KG1 (cell line): ENCODE results near the gene MED13L.
"Not testable (repeated sequence)": the region's sequence is repeated elsewhere in the genome, so short reads cannot be mapped to it uniquely, and the experiment has no call there.

Experiments used
- DNase-seq: peaks from one replicate; lab custom pipeline; 2025; lab: John Stamatoyannopoulos, UW

Gene MED13L

DNA sequence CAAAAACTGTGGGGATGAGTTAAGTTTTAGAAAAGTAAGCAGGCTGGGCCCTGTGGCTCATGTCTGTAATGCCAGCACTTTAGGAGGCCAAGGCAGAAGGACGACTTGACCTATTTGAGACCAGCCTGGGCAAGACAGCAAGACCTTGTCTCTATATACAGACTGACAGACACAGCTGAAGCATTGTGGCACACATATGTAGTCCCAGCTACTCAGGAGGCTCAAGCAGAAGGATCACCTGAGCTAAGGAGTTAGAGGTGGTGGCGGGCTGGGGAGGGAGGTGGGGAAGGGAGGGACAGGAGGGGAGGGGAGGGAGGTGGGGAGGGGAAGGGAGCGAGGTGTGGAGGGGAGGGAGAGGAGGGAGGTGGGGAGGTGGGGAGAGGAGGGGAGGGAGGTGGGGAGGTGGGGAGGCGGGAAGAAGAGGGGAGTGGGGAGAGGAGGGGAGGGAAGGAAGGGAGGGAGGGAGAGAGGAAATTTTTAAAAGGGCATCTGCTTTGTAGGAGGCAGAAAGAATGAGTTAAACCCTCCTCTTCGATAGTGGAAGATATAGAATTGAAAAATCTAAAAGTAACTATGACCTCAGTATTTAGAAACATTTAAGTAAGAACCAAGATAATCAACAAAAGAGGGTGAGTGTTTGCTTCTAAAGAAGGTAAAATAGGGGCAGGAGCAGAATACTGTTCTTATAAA is 30.9 kb downstream of the MED13L start:
- no peak for DNase-seq

GRCh38 chr12:116245189-116245588 is 32.3 kb downstream of the MED13L start:
- DNase-seq: no peak

- DNase-seq: no peak
Observed at GRCh38 chr12:116244474-116245090, 32.9 kb downstream of the MED13L start.

GRCh38 chr12:116244001-116244400 is 33.5 kb downstream of the MED13L start:
- no peak for DNase-seq

DNA sequence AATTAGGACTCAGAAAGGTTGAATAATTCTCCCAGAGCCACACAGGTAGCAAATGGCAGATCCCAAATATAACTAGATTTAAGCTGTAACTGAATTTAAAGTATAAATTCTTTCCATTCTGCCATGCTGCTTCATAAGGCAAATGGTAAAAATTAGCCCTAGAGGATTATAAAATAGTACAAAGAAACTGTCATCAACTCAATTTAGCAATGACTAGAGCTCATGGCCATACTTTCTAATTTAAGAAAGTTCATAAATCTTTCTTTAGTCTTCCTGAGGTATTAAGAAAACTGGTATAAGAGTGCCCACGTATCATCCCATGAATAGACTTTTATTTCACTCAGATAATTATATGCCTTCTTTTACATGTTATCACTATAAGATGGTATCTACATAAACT is 34.8 kb downstream of the MED13L start:
- DNase-seq: no peak

DNA sequence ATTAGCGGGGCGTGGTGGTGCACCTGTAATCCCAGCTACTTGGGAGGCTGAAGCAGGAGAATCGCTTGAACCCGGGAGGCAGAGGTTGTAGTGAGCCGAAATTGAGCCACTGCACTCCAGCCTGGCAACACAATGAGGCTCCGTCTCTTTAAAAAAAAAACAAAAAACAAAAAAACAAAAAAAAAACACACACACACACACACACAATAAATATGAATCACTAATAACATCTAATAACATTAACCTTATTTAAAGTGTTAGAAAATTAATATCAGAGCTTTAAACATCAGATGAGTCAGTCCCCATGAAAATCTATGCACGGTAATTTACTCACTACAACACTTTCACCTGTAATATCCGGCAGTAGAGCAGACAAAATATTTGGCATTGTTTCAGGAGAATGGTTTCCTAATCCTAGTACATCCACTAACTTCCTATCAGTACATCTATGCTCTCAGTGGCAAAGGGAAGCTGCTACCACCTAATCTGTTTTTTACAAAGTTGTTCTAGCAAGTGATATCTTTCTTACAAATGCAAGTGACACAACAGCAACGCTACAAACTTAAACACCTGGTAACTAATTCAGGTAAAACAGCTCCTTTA is 36.2 kb downstream of the MED13L start:
- DNase-seq: no peak

GRCh38 chr12:116238570-116239119 is 38.8 kb downstream of the MED13L start:
- not testable (repeated sequence) for DNase-seq

DNA sequence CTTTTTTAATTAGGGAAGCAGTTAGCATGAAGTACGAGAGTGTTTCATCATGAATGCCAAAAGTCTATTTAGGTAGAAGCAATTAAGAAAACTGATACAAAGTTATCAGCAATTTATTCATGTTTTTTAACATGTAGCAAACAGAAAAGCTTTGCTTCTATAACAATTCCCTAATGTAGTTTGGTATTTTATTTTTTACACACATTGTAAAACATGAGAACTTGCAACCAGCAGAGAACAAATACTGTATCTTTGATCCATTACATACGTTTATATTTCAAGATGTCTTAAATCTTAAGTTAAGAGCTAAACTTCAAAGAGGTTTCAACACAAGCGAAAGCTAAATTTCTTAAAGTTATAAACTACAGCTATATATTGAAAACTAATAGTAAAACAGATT is 39.3 kb downstream of the MED13L start:
- DNase-seq: no peak

DNA sequence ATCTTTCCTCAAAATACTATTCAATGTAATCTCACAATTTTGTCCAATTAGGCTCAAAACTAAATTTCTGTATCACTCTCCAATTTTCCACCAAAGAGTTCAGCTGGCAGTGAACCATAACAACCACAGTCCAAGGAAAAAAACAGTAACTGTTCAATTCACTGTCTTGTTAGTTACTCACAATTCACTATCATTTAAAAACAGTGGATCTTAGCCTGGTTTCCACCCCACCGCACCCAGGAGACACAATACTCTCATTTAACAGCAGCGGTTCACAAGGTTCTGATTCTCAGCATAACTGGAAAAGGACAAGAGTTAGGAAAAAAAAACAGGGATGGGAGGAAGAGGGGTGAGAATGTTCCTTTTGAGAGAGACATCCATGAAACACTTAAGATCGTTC is 40.5 kb downstream of the MED13L start:
- DNase-seq: no peak

GRCh38 chr12:116236148-116236731 is 41.3 kb downstream of the MED13L start:
- no peak for DNase-seq

DNA sequence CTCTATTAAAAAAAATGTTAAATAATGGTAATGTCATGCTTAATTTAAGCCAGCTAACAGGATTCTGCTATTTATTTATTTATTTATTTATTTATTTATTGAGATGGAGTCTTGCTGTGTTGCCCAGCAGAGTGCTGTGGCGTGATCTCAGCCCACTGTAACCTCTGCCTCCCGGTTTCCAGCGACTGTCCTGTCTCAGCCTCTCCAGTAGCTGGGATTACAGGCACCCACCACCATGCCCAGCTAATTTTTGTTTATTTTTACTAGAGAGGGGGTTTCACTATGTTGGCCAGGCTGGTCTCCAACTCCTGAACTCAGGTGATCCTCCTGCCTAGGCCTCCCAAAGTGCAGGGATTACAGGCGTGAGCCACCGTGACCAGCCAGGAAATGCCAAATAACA is 43.3 kb downstream of the MED13L start:
- DNase-seq: not testable (repeated sequence)

- no peak for DNase-seq
Observed at GRCh38 chr12:116233669-116234068, 43.8 kb downstream of the MED13L start.

- DNase-seq: no peak
Observed at GRCh38 chr12:116227811-116228210, 49.7 kb downstream of the MED13L start.

DNA sequence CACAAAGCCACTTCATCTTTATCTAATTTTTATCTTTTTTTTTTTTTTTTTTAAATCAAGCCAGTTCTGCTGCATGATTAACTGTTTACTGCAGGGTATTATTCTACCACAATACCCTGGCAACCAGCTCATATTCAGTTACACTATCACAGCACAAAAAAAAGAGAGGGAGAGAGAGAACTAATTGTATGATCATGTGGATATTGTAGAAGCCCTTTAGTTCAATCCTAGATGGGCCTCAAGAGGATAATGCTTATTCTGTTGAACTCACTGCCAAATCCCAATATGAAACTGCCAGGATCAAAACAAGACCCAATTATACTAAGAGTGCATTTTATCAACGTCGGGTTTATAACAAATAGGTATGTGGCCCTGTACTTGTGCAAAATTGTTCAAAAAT is 51.5 kb downstream of the MED13L start:
- no peak for DNase-seq

- no peak for DNase-seq
Observed at GRCh38 chr12:116222358-116222757, 55.1 kb downstream of the MED13L start.

- no peak for DNase-seq
Observed at GRCh38 chr12:116220756-116221155, 56.7 kb downstream of the MED13L start.

DNA sequence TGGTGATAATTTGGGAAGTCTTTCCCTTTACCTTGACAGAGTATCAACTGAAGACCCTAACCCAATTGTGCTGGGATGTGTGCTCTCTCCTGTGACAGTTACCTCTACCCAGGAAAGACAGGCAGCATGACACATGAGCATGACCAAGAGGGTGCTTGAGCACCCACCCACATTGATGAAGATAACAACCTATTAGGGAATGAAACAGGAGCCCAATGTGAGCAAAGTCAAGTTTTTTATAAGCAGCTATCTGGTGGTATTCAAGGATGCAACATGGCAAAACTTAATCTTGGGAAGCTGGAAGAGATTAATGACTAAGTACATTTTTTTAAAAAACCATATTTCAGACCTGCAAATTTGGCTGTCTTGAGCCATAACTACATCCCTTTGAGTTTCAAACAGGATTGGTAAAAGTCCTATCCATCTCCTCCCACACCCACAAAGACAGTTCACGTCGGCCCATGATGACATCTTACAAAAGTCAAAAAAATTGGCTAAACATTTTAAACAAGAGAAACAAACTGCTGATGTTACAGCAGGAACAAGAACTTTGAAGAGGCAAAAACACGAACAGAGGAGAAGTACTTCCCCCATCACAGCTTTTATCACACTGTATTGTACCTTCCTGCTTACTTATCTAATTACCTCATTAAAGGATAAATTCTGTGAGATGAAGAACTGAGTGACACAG is 60.3 kb downstream of the MED13L start:
- DNase-seq: no peak

DNA sequence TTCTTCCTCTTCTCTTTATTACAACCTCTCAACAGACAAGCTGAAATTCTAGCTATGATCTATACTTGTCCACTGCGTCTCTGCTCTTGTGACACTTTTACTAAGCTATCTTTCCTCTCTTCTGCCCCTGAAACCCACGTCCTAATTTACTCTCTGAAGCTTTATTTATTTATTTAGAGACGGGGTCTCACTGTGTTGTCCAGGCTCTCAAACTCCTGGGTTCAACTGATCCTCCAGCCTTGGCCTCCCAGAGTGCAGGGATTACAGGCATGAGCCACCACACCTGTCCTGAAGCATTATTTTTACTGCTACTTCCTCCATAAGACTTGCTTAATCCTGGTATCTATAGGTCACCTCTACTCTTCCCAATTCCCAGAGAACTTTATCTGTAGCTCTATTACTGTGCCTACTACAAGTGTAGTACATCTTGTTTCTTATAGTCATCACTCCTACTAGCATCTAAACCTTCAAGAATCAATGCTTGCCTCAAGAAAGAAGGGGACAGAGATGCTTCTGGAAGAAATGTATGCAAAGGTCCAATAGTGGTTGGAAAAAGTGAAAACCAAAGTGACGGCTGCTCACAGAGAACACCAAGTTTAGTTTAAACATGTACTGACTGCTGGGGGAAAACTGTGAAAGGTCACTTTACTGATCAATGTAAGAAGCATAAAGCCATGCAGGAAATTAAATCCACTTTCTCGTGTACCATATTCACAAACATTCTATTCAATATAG is 61.3 kb downstream of the MED13L start:
- DNase-seq: no peak

GRCh38 chr12:116215023-116215422 is 62.5 kb downstream of the MED13L start:
- DNase-seq: no peak

GRCh38 chr12:116213885-116214527 is 63.5 kb downstream of the MED13L start:
- no peak for DNase-seq

- DNase-seq: no peak
Observed at GRCh38 chr12:116213014-116213413, 64.5 kb downstream of the MED13L start.
